Endothelial cell (in vitro differentiated cells): ENCODE measurements around the gene CCL8. TPM values are rescaled to one million over a fixed set of nuclear protein-coding genes. Genes with fewer than 3 reads are reported as not detected.
A peak's percentile ranks its signal among the peaks of the same experiment; 100 is the strongest.

ENCODE experiments used
- DNase-seq: peaks from one replicate; pipeline ENCODE4 v3.0.0; 2021; ENCODE audit warnings: low spot score
- H3K27ac Mint-ChIP-seq: one replicate; pipeline ENCODE4 v1.8.0; 2021; ENCODE audit warnings: mixed read lengths, inconsistent platforms; ENCODE audit not compliant: unreplicated experiment
- H3K27me3 Mint-ChIP-seq: one replicate; pipeline ENCODE4 v1.8.0; 2021; ENCODE audit warnings: mild to moderate bottlenecking, moderate library complexity, mixed read lengths, inconsistent platforms; ENCODE audit not compliant: unreplicated experiment
- H3K36me3 Mint-ChIP-seq: one replicate; pipeline ENCODE4 v1.8.0; 2021; ENCODE audit warnings: mild to moderate bottlenecking, low read depth, mixed read lengths, inconsistent platforms; ENCODE audit not compliant: unreplicated experiment
- H3K4me1 Mint-ChIP-seq: one replicate; pipeline ENCODE4 v1.8.0; 2021; ENCODE audit warnings: mild to moderate bottlenecking, mixed read lengths, inconsistent platforms; ENCODE audit not compliant: unreplicated experiment
- H3K4me3 Mint-ChIP-seq: one replicate; pipeline ENCODE4 v1.8.0; 2021; ENCODE audit warnings: mild to moderate bottlenecking, mixed read lengths, inconsistent platforms; ENCODE audit not compliant: unreplicated experiment
- H3K9me3 Mint-ChIP-seq: one replicate; pipeline ENCODE4 v1.8.0; 2021; ENCODE audit warnings: mixed read lengths, inconsistent platforms; ENCODE audit not compliant: unreplicated experiment
- CTCF ChIP-seq: fragments of 200-600 bp; sonication (generic); IDR thresholded peaks from one replicate; pipeline ENCODE4 v1.5.0; 2021; ENCODE audit warnings: antibody characterized with exemption; ENCODE audit not compliant: unreplicated experiment
- total RNA-seq: library from RNA; stranded (reverse); fragmentation: NEBNext Ultra II Directional; extraction: Animal tissue kit (Norgen Biotek cat#: 25700); gene quantifications from one replicate; pipeline ENCODE4 v1.2.1, GENCODE V29; 2021; ENCODE audit not compliant: unreplicated experiment

CCL8 gene
- total RNA-seq, 1 donor from 2014 or later, result not detected

GRCh38 chr17:34361478-34362061 is 42.3 kb downstream of the CCL8 start:
- Mint-ChIP-seq H3K4me3 (no peak overlapping the region), H3K4me1 (peaks cover 11% of the 10 kb centered on the region), H3K27me3 (peaks cover 2% of the 10 kb centered on the region), H3K36me3 (no peaks in the 10 kb centered on the region), H3K9me3 (no peaks in the 10 kb centered on the region), H3K27ac (no peak overlapping the region)
- DNase-seq, result peak; percentile 97
- peak; percentile 74 for TF ChIP-seq CTCF

GRCh38 chr17:34363183-34363661 is 44.0 kb downstream of the CCL8 start, which contains the start of gene CCL1:
CCL1 (minus strand) TSS chr17:34363233; CDS start chr17:34363161, 72 bp downstream.
- Mint-ChIP-seq H3K9me3 (no peaks in the 10 kb centered on the region), H3K4me1 (peaks cover 14% of the 10 kb centered on the region), H3K36me3 (no peaks in the 10 kb centered on the region), H3K27ac (no peak within 1 kb of the TSS), H3K27me3 (peaks cover 2% of the 10 kb centered on the region), H3K4me3 (no peak within 1 kb of the TSS)
- no peak for DNase-seq
- TF ChIP-seq CTCF, result no peak

- Mint-ChIP-seq H3K9me3 (no peaks in the 10 kb centered on the region), H3K27ac (no peak overlapping the region)
Measured at GRCh38 chr17:34364751-34365150, 45.5 kb downstream of the CCL8 start.

GRCh38 chr17:34365340-34365739 is 46.1 kb downstream of the CCL8 start:
- no peak overlapping the region for H3K27ac Mint-ChIP-seq

More at GRCh38 chr17:34364751-34365150, 45.5 kb downstream of the CCL8 start:
- H3K27me3 Mint-ChIP-seq, result peaks cover 2% of the 10 kb centered on the region
- no peak for DNase-seq
- no peaks in the 10 kb centered on the region for H3K36me3 Mint-ChIP-seq
- H3K4me3 Mint-ChIP-seq, result no peak overlapping the region
- H3K4me1 Mint-ChIP-seq, result peaks cover 14% of the 10 kb centered on the region
- TF ChIP-seq CTCF, result no peak

More at GRCh38 chr17:34365340-34365739, 46.1 kb downstream of the CCL8 start:
- H3K27me3 Mint-ChIP-seq, result peaks cover 2% of the 10 kb centered on the region
- H3K9me3 Mint-ChIP-seq, result no peaks in the 10 kb centered on the region
- peaks cover 14% of the 10 kb centered on the region for H3K4me1 Mint-ChIP-seq
- no peak overlapping the region for H3K4me3 Mint-ChIP-seq
- DNase-seq, result no peak
- H3K36me3 Mint-ChIP-seq, result no peaks in the 10 kb centered on the region
- no peak for TF ChIP-seq CTCF
